GM12875 (cell line): Measurements from ENCODE around the gene TRPC1.

ENCODE experiments used
- H3K4me3 ChIP-seq: one replicate; pipeline ENCODE4 v1.5.1; 2011; ENCODE audit warnings: low read depth, low read length, control low read depth
- TF ChIP-seq, protein P1 (sequence below): IDR thresholded peaks from 2 replicates; pipeline ENCODE4 v1.5.1; 2011; ENCODE audit warnings: low read depth, mild to moderate bottlenecking, control low read depth, inconsistent platforms, low read length, moderate library complexity, borderline replicate concordance; ENCODE audit not compliant: insufficient read depth

The TRPC1 gene

DNA sequence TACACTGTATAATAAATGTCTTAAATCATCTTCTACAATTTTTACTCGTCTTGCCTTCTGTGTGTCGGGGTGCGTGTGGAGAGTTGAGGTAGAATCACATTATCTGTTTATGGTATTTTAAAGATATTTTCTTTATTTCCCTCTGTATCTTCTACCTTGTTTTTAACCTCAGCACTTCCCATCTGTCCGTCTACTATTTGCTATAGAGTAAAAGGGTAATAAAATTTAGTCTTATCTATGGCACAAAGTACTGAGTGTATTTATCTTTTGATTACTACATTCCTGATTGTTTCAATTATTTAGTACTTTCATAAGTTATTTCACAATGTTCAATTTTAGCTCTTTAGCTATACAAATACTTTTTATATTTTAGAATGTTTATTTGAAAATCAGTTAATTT, 62.2 kb downstream of the TRPC1 start:
- TF ChIP-seq, protein P1, sequence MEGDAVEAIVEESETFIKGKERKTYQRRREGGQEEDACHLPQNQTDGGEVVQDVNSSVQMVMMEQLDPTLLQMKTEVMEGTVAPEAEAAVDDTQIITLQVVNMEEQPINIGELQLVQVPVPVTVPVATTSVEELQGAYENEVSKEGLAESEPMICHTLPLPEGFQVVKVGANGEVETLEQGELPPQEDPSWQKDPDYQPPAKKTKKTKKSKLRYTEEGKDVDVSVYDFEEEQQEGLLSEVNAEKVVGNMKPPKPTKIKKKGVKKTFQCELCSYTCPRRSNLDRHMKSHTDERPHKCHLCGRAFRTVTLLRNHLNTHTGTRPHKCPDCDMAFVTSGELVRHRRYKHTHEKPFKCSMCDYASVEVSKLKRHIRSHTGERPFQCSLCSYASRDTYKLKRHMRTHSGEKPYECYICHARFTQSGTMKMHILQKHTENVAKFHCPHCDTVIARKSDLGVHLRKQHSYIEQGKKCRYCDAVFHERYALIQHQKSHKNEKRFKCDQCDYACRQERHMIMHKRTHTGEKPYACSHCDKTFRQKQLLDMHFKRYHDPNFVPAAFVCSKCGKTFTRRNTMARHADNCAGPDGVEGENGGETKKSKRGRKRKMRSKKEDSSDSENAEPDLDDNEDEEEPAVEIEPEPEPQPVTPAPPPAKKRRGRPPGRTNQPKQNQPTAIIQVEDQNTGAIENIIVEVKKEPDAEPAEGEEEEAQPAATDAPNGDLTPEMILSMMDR, result no peak
- no peak overlapping the region for H3K4me3 ChIP-seq

DNA sequence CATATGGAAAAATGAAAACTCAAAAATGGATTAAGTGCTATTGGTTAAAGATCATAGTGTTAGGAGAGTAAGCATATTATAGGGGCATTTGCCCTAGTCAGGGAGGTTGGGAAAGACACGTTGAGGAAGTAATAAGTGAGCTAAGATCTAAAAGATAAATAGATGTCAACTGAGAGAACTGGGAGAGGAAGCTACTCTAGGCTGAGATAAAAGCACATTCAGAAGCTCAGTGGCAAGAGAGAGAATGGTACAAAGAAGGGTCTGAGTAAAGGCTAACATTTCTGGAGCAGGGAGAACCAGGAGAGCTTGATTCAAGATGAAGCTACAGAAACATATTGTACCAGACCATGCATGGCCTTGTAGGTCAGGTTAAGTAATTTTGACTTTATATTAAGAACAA, 63.9 kb downstream of the TRPC1 start:
- TF ChIP-seq, protein P1, result no peak
- no peak overlapping the region for H3K4me3 ChIP-seq

DNA sequence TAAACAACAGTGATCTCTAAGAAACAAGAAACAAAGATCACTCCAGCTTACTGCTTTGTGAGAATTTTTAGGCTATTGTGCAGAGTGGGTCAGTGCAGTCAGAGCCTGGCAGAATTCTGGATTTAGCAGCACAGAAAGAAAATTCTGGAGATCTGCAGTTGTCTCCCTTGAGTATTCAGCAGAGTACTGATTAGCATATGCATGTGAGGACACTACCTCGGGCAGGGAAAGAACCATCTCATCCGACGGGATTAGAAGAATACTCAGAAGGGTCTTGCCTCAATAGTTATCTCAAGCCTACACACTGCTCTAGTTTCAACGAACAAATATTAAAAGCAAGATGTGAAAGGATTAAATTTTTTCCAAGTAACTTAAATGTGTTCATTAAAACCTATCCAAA, 70.7 kb downstream of the TRPC1 start:
- H3K4me3 ChIP-seq, result no peak overlapping the region
- TF ChIP-seq, protein P1, result no peak

DNA sequence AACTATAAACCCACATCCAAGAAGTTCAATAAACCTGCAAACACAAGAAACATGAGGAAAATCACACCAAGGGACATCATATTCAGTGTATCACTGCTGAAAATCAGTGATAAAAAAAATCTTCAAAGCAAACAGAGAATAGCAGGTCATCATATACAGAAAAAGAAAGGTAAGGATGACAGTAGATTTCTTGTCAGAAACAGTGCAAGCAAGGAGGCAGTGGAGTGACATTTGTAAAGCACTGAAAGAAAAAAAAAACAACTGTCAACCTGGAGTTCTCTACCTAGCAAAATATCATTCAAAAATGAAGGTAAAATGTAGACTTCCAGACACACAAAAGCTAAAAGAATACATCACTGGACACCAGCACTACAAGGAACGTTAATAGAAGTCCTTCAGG, 71.5 kb downstream of the TRPC1 start:
- TF ChIP-seq, protein P1, result no peak

DNA sequence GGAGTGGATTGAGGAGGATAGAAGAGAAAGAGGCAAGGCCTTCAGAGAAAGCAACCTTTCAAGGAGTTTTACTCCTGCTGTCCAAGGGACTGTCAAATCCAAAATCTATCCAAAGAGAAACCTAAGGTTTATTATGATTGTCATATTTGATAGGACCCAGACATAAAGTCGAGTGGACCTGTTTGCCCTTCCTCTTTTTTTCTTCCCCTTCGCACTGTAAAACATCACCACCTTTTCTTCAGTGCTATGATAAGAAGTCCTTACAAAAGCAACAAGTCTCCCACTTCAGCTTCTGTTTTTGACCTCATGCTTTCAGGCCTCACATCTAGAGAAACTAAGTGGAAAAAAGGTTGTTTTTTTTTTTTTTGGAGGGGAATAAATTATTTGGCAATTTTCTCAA, 73.0 kb downstream of the TRPC1 start:
- H3K4me3 ChIP-seq, result no peak overlapping the region
- TF ChIP-seq, protein P1, result no peak

More for the DNA sequence above, 71.5 kb downstream of the TRPC1 start:
- H3K4me3 ChIP-seq, result no peak overlapping the region

DNA sequence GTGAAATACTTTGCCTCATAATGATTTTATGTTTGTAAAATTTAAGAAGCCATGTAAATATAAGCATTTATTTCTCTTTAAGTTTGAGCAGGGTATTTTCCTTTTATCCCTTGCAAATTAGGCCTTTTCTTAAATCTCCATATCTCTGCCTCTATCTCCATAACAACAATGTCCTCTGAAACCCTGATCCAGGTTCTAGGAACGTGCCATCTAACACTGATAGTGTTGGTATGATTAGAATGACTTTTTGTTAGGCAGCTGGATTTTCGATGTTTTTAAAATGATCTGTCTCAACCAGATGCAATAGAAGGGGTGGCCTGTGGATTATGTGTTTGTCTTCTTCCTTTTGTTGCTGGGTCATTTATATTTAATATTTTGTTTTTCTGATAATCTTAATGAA, 77.9 kb downstream of the TRPC1 start:
- TF ChIP-seq, protein P1, result no peak
- H3K4me3 ChIP-seq, result no peak overlapping the region

DNA sequence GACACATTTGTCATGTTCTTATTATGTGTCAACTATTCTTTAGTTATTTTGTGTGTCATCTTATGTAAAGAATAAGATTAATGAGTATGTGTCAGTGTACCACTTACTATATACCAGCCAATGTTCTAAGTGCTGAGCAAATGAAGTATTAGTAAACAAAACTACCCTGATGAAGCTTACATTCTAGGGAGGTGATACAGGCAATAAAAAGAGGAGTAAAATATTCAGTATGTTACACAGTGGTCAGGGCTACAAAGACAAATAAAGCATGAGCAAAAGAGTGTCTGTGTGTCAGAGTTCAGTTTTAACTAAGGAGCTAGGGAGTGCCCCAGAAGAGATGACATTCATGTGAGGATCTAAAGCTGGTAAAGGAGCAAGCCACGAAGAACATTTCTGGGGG, 79.1 kb downstream of the TRPC1 start:
- TF ChIP-seq, protein P1, result no peak
- H3K4me3 ChIP-seq, result no peak overlapping the region
